H4 (cell line): Measurements from ENCODE around the gene ZMYND12. TPM values are rescaled to one million over a fixed set of nuclear protein-coding genes. Genes with fewer than 3 reads are reported as not detected.

Experiments
- DNase-seq: peaks from one replicate; pipeline ENCODE4 v3.0.0-alpha.2; 2015; ENCODE audit warnings: low spot score
- total RNA-seq: library from RNA; depleted of rRNA; stranded (reverse); fragments of >200 nt; shearing (Covaris generic); gene quantifications from 2 replicates; pipeline ENCODE4 v1.2.3, GENCODE V29; 2014

The ZMYND12 gene
- total RNA-seq, 1 experiment from 2014 or later: 0.25 TPM

DNA sequence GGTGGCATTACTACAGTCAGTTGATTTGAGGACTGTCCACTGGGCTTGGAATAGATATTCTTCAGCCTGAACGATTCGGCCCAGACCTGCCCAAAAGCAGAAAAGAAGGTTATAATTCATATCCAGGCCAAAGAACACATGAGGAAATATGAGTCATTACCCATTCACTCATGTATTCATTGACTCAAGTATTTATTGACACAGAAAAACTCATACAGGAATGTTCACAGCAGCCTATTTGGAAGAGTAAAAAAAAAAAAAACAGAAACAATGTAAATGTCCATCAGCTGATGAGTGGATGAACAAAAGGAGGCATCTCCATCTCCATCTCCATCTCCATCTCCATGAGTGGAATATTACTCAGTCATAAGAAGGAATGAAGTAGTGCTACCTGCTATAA, 15.9 kb downstream of the ZMYND12 start:
- no peak for DNase-seq

DNA sequence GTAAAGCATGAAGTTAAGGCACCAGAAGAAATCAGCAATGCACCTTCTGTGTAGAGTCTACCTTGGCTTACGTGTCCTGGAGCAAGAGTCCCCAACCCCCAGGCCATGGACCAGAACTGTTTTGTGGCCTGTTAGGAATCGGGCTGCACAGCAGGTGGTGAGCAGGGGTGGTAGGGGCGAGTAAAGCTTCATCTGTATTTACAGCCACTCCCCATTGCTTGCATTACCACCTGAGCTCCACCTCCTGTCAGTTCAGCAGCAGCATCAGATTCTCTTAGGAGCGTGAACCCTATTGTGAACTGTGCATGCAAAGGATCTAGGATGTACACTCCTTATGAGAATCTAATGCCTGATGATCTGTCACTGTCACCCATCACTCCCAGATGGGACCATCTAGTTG, 21.5 kb downstream of the ZMYND12 start:
- DNase-seq: no peak

DNA sequence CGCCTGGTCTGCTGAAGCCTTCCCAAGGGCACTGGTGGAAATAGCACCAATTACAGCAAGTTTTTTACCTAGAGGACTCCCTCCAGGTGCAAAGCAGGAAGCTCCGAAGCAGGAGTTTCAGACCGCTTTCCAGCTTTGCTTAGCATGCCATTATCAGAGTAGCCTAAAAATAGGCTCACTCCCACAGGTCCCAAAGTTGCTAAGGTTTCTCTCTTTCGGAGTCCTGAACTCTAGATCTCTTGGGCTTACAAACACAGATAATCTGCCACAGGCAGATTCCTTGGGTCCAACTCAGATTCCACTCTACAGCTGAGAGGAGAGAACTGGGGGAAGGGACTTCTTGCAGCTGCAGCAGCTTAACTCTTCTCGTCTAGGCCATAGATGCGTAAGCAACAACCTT, 22.5 kb downstream of the ZMYND12 start:
- no peak for DNase-seq

DNA sequence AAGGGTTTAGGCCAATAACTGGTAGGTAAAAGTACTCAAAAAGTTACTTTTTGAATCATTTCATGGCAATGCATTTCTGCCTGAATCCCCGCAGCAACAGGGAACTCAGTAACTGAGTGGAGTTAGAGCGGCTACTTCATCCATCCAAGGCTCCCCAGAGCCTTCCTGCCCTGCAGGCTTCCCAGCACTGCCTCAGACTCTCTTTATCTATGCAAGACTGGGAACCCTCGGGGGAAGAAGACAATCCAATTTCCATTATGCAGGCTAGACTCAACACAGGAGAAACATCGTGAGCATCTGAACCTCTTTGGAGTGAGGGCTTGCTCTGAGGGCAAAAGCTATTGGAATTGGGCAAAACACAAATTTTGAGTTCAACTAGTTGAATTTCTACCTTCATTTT, 23.1 kb downstream of the ZMYND12 start:
- no peak for DNase-seq

DNA sequence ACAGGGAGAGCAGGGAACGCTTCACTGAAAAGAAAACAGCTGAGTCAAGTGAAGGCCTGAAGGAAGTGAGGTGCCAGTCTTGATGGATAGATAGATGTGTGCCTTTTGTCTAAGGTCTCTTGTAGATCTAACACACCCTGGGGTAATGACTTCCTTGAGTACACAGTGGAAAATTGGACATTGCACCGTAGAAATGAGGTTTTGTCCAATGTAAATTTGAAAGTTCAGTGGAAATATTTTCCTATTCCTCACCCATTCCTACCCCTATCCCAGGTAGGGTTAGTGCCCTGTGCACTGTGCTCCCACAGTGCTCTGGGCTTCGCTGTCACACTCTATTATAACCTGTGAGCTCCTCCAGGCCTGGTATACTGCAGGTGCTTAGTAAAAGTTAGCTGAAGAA, 24.3 kb downstream of the ZMYND12 start:
- no peak for DNase-seq

DNA sequence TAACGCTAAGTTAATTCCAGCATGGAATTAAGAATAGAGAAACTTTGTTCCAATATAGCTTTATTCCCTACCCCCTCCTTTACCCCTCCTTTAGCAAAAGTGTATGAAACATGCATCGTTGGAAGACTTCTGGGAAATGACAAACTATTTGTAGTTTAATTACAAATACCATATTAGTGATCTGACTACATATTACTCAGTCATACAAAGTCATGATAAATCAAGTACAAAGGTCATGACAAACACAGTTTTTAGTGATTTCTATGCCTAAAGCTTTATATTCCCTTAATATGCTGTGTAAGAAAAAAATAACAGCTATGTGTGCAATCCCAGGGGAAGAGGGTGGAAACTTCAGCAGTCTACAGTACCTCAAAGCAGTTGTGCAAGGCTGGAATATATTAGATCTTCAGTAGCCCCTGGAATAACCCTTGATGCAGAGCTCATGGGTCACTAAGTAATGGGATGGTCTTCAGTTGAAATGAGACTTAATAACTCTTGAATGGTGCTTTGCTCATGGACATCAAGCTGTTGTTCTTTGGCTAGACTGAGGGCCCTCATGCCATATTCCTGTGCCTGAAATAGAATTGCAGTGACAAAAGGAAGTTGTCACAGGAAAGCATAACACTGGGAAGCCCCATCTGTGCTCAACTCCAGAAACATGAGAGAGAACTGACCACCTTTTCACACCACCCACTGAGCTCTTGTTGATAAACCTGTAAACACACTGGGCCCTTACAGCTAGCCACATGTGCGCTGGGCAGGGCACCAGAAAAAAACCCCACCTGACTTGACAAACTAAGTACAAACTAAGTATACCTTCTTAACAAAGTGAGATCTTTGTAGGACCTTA, 25.3 kb downstream of the ZMYND12 start:
- DNase-seq: no peak

DNA sequence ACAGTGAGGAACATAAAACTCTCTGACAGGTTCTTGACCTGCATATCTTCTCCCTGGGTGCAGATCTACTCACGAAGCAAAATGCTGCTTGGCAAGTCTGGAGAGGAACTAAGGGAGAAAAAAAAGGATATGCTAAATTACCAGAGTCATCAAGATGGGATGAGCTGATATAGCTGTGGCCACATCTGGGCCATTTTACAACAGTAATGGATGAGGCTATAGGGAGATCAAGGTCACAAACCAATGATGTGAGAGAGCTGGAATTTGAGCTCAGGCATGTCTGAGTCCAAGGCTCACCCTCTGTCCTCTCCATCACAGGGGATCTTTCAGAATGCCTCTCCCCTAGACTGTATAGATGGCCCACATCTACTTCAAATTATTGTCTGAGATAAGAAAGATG, 26.2 kb downstream of the ZMYND12 start:
- no peak for DNase-seq

DNA sequence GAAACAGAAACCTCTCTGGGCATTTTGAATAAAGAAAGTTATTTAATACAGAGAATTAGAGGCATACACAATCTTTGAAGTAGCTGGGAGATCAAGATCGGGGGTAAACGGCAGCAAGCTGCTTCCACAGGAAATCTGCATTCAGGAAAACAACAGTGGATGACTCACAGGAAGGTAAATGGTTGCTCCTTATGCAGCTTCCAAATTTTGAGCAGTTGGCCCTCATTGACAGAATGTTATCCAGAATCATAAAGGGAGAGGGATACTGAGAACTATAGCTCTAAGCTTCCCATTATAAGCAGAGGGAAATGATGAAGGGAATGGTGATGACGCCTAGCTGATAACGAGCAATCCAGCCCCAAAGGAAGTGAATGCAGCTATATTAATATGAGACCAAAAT, 28.6 kb downstream of the ZMYND12 start:
- no peak for DNase-seq

DNA sequence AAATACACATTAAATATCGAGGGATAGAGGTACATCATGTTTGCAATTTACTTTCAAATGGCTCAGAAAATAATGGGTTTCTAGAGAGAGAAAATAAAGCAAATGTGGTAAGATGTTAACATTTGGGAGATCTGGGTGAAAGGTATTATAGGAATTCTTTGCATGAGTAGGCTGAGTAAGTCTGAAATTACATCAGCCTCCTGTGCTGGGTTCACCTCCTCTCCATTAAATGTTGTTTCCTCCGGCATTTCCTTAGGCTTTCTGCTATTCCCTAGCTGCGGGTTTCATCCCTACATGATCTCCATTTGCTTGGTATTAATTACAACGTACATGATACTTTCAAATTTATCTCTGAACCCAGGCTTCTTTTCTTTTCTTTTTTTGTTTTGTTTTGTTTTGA, 31.6 kb downstream of the ZMYND12 start:
- DNase-seq: no peak

DNA sequence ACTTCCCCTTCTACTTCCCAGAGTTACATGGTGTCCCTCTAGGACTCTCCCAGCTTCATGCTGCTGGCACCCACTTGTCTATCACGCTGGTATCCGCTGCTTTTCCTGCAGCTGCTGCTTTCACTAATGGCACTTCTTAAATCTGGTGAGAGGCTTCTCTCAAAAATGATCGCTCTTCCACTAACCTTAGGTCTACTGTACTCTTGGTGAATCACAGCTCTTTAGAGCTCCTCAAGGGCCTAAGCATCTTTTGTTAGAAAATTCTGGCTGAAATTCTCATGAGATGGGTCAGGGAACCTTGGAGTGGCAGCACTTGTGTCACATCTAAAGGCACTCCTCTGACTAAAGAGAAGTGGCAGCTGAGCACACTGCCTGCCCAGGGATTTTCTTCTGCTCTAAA, 32.1 kb downstream of the ZMYND12 start:
- no peak for DNase-seq

DNA sequence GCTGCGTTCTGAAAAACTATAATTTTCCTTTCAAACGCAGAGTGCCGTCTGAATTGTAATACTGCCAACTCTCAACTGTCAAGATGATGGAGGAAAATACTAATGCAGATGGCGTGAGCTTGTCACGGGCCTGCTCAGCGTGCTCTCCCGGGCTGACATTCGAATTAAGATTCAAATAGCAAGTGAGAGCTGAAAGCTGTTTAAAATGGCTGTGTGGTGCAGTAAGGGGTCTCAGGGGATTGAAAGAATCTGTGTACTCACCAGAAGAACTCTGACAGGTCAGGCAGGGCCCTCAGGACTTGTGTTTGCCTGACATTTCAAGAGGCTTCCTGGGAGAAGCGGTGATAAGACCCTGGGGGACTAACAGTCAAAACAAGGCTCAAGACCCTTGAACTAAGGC, 33.1 kb downstream of the ZMYND12 start:
- no peak for DNase-seq

DNA sequence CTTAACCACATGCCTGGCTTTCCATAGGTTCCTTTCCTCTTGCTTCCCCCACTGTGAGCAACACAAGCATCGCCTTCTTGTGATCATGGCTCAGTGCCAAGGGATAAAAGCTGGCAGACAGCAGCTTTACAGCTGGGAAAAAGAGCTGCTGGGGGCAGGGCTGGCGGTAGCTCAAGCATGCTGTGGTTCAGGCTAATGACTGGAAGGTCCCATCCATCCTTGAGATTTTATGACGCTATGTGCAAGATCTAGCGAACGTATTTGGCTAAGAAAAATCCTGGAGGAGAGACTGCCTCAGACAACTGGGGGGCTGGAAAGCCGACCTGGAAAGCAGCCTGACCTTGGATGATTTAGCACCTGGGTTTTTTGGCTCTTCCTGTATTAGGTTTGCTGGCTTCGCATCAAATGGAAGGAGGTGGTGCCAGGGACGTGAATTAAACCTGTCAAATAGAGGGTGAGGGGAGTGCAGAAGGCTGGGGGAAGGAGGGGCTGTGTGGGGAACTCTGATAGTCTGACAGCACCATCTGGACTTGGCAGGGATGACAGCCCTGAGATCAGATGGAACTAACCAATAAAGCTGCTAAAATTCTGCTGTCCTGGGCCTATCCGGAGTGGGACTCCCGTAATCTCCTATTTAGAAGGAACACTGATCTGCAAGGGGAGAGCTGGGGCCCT, 34.8 kb downstream of the ZMYND12 start:
- DNase-seq: peak; percentile 96

DNA sequence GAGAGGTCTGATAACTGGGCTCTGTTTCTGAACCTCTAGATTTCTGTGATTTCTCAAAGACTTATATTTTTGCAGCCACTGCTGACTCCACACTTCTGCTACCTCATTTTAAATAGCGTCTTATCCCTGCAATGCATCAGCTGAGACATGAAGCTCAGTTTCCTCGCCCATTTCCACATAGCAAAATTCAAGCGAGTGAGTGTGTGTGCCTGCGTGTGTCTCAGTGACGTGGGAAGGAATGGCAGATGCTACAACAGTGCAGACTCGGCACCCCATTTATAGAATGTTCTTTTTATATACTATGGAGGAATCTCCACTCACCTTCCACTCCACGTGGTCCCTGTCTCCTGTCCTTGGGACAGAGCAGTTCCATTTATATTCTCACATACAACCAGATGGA, 35.7 kb downstream of the ZMYND12 start:
- no peak for DNase-seq

DNA sequence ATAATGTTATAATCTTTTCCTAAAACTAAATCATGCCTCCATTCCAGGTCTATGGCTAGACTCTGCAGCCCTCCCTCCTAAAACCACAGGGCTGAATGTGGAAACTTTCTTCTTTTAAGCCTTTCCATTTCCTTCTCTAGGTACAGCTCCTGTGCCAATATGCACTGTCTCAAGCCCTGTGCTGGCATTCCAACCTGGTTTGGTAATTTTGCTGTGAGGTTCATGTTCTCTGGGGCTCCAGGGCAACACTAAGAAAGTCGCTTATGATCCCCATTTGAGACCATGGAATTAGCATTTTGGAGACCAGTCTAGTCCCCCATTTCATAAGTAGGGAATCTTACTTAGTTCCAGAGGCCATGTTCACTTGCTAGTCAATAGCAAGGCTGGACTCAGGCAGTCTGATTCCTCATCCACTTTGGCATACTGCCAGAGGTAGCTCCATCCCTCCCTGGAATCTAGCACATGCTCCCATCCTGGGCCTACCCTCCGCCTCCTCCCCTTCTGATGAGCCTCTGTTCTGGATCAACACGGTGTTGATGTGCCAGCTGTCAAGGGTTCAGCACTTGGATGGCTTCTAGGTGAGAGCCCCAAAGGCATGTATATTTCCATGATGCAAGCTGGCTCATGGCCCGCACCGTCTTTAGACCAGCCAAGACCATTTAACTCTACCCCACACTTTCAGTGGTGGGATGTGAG, 36.5 kb downstream of the ZMYND12 start:
- DNase-seq: no peak

DNA sequence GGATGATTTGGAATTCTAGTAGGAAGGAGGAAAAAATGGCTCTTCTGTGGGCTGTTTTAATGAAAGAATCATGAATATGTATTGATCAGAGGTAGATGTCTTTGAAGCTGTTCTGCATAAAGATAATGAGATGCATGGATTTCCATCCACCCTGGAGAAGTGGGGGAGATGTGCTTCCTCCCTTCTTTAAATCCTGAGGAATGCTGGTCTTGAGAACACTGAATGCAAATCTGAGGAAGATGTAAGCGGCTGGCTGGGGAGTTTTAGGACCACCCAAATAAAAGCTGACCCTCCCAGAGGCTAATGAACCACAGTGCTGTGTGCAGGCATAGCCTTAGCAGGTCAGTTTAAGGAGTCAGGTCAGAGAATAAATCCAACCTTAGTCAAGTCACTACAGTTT, 37.3 kb downstream of the ZMYND12 start:
- DNase-seq: no peak

DNA sequence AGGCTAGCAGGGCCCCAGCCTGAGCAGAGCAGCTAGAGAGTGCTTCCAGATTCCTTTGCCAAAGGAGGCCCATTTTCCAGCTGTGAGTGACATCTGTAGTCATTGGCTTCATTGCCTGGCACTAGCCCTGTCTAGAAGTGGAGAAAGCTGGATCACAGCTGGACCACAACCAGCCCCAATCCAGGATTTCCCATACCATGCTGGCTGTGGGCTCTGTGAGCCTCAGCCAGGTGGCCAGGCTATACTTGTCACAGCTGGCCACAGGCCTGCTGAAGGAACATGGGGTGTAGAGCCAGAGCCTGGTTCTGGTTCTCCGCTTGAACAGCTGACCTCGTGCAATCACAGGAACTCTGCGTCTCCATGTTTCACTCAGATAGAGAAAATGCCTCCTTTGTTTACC, 38.7 kb downstream of the ZMYND12 start:
- DNase-seq: no peak

DNA sequence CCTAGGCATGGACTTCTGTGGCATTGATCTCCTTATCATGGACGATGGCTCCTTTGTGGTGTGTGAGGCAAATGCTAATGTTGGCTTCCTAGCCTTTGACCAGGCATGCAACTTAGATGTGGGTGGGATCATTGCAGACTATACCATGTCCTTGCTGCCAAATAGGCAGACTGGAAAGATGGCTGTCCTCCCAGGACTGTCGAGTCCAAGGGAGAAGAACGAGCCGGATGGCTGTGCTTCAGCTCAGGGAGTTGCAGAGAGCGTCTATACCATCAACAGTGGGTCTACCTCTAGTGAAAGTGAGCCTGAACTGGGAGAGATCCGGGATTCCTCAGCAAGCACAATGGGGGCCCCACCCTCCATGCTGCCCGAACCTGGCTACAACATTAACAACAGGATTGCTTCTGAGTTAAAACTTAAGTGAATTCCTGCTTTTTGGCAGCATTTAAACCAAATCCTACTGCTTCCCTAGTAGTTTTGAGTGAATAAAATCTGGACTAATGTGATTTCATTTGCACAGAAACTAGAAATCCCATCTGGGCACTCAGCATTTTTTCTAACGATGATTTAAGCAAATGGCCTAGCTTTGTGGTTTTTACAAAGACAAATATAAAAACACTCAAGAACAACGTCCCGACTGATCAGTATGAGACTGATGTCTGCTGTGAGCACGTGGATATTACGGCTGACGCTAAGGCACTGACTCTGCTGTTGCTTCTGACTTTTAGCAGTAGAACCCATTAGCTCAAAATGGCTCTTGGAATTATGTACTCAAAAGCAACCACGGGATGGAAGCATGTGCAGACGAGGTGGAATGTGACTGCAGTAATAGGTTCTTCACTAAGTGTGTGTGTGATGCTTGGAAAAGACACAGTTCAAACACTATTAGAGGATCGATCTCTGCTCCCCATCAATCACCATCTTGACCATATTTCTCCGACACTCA, 41.0 kb downstream of the ZMYND12 start:
- no peak for DNase-seq

DNA sequence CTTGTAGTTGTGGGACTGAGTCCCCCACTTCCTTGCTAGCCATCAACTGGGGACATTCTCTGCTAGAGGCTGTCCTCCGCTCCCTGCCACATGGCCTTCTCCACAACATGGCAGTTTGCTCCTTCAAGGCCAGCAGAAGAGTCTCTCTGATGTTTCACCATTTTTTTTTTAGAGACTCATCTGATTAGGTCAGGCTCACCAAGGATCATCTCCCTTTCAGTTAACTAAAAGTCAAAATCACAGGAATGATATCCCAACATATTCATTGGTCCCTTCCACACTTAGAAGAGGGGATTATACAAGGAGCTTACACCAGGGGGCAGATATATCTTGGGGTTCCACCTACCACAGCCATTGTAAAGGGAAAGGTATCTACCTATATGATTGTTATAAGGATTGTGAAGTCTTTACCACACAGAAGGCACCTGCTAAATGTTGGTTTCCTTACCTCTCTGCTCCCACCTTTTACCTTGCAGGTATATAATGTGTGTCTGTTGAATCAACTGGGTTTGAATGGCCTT, 51.9 kb downstream of the ZMYND12 start:
- no peak for DNase-seq

DNA sequence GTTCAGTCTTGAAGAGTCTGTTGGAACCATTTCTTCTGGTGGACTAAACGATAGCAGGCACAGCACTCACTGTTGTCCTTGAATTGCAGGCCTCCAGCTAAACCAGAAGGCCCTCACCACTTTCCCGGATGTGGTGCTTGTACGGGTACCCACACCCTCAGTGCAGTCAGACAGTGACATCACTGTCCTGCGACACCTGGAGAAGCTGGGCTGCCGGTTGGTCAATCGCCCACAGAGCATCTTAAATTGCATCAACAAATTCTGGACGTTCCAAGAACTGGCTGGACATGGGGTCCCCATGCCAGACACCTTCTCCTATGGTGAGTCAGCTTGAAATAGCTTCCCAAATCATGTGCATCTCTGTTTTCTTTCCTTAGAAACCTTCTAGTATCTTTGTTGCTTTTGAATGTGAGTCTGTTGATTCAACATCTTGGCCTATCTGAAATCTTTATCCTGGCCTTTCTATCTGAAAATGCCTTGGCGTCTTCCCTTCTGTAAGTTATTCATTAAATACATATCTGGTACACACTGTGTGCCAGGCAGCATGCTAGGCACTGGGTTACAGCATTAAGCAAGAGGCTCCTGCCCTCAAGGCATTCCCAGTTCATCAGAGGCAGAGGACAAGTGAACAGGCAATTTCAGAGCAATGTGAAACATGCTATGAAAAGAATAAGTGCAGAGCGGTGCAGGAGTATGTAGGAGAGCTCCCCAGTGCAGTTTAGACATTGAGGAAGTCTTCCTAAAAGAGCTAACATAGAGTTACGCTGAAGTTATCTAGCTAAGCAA, 56.3 kb downstream of the ZMYND12 start:
- no peak for DNase-seq

DNA sequence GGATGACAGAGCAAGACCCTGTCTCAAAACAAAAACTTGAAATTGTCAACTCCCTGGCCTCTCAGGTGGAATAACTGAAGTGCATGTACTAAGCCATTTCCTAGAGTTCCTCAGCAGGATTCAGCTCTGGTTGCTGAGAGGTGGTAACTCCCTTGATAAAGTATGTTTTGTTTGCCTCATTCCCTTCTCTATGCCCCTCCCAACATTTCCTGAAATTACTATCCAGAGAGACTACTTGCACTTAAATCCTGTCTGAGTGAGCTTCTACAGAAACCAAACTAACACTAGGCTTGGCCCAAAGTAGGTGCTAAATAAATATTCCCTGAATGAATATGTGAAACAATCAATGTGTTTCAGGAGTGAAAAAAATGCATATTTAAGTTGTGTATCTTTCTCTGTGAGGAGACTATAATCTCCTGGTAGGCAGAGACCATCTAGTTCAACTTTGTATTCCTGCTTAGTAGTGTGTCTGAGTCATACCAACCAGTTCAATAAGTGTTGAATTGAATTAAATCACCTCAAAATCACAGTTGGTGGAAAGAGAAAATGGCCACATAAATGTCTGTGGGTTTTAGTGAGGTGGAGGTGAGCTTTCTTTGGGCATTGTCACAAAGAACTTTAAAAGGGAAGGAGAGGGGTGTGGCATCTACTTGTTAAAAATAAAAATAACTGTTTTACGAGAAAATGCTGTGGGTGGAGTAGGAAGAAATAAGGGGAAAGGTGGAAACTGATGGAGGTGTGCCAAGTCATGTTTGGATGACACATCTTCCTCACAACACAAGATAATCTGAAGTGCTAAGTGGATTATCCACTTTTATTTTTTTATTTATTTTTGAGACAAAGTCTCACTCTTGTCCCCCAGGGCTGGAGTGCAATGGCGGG, 62.6 kb downstream of the ZMYND12 start:
- no peak for DNase-seq
